Tibial nerve (tissue), 3 donors: ENCODE measurements around the gene TCF12.

Experiments
- POLR2A ChIP-seq, 2 donors: fragments of 450-650 bp; IDR thresholded peaks; one replicate each; pipeline ENCODE4 v1.6.1; 2017; ENCODE audit warnings: antibody characterized with exemption in 2 of 2, mild to moderate bottlenecking in 2 of 2, moderate library complexity in 2 of 2
- TF ChIP-seq, protein P1 (sequence below), 5 experiments: fragments of 200-600 bp in 3 of 5; fragments of 450-650 bp in 2 of 5; sonication (generic) in 3 of 5; IDR thresholded peaks; one replicate each; pipeline ENCODE4 v1.5.1; 2016 to 2019; ENCODE audit warnings: antibody characterized with exemption in 5 of 5, mild to moderate bottlenecking in 3 of 5, moderate library complexity in 2 of 5

- TF ChIP-seq, protein P1, sequence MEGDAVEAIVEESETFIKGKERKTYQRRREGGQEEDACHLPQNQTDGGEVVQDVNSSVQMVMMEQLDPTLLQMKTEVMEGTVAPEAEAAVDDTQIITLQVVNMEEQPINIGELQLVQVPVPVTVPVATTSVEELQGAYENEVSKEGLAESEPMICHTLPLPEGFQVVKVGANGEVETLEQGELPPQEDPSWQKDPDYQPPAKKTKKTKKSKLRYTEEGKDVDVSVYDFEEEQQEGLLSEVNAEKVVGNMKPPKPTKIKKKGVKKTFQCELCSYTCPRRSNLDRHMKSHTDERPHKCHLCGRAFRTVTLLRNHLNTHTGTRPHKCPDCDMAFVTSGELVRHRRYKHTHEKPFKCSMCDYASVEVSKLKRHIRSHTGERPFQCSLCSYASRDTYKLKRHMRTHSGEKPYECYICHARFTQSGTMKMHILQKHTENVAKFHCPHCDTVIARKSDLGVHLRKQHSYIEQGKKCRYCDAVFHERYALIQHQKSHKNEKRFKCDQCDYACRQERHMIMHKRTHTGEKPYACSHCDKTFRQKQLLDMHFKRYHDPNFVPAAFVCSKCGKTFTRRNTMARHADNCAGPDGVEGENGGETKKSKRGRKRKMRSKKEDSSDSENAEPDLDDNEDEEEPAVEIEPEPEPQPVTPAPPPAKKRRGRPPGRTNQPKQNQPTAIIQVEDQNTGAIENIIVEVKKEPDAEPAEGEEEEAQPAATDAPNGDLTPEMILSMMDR (IDR thresholded peaks at IDR 0.05), result no peak
- TF ChIP-seq POLR2A (IDR thresholded peaks at IDR 0.05), result no peak
Measured at GRCh38 chr15:56956538-56956937, 38.1 kb downstream of the TCF12 start.
